ENCODE measurements around the gene RSBN1L. TPM values are rescaled to one million over a fixed set of nuclear protein-coding genes. Genes with fewer than 3 reads are reported as not detected.

Gene RSBN1L
- total RNA-seq, 4 donors from 2014 or later = 30.6 to 43.9 (median 36.9) TPM

- H3K4me3 ChIP-seq (replicated peaks in 1 of 3) = no peak overlapping the region
- TF ChIP-seq CTCF (IDR thresholded peaks at IDR 0.05) (no peak), POLR2A (IDR thresholded peaks at IDR 0.05) (no peak)
- DNase-seq = no peak
- H3K9me3 ChIP-seq = no peaks in the 10 kb centered on the region
- WGBS, 2 donors = 83 to 86% methylated on average over 2 of the region's 2 CpGs
- no peaks in the 10 kb centered on the region for H3K27me3 ChIP-seq
- peaks cover 7 to 10% of the 10 kb centered on the region in 2 donors for H3K4me1 ChIP-seq
- peaks cover 0 to 3% of the 10 kb centered on the region in 2 donors for H3K36me3 ChIP-seq
- intact Hi-C loops (cut with DNase I) = no loop called here
- H3K27ac ChIP-seq = no peak overlapping the region
Observed at GRCh38 chr7:77747178-77747577, 50.9 kb downstream of the RSBN1L start.

GRCh38 chr7:77747718-77748117 is 51.5 kb downstream of the RSBN1L start:
- 77 to 86% methylated on average over 1 of the region's 1 CpG for WGBS, 2 donors
- no peak overlapping the region for H3K4me3 ChIP-seq (replicated peaks in 1 of 3)
- H3K9me3 ChIP-seq = no peaks in the 10 kb centered on the region
- DNase-seq = no peak
- H3K4me1 ChIP-seq = peaks cover 1 to 10% of the 10 kb centered on the region in 2 donors
- TF ChIP-seq CTCF (IDR thresholded peaks at IDR 0.05) (no peak), POLR2A (IDR thresholded peaks at IDR 0.05) (no peak)
- H3K27me3 ChIP-seq = no peaks in the 10 kb centered on the region
- intact Hi-C loops (cut with DNase I) = no loop called here
- no peak overlapping the region for H3K27ac ChIP-seq
- H3K36me3 ChIP-seq = peaks cover 0 to 3% of the 10 kb centered on the region in 2 donors

GRCh38 chr7:77752016-77752415 is 55.8 kb downstream of the RSBN1L start:
- TF ChIP-seq CTCF (IDR thresholded peaks at IDR 0.05) (no peak), POLR2A (IDR thresholded peaks at IDR 0.05) (no peak)
- Histone ChIP-seq H3K4me1 (peaks cover 0 to 10% of the 10 kb centered on the region in 2 donors), H3K27me3 (no peaks in the 10 kb centered on the region), H3K4me3 (replicated peaks in 1 of 3) (no peak overlapping the region), H3K9me3 (no peaks in the 10 kb centered on the region), H3K36me3 (peaks cover 0 to 3% of the 10 kb centered on the region in 2 donors), H3K27ac (no peak overlapping the region)
- 83 to 93% methylated on average over 2 of the region's 2 CpGs for WGBS, 2 donors
- no peak for DNase-seq
- intact Hi-C loops (cut with DNase I) = no loop called here

- 76 to 87% methylated on average over 1 of the region's 1 CpG for WGBS, 2 donors
- intact Hi-C loops (cut with DNase I) = no loop called here
- Histone ChIP-seq H3K4me3 (replicated peaks in 1 of 3) (no peak overlapping the region), H3K9me3 (no peaks in the 10 kb centered on the region), H3K27me3 (no peaks in the 10 kb centered on the region), H3K36me3 (peaks cover 0 to 3% of the 10 kb centered on the region in 2 donors), H3K27ac (no peak overlapping the region), H3K4me1 (peaks cover 0 to under 1% of the 10 kb centered on the region in 2 donors)
- no peak for DNase-seq
- TF ChIP-seq POLR2A (IDR thresholded peaks at IDR 0.05) (no peak), CTCF (IDR thresholded peaks at IDR 0.05) (no peak)
Observed at GRCh38 chr7:77753173-77753572, 56.9 kb downstream of the RSBN1L start.

GRCh38 chr7:77757589-77757988 is 61.3 kb downstream of the RSBN1L start:
- no peak for DNase-seq
- no peak for TF ChIP-seq CTCF (IDR thresholded peaks at IDR 0.05)
- TF ChIP-seq POLR2A (IDR thresholded peaks at IDR 0.05) = no peak
- Histone ChIP-seq H3K36me3 (no peaks in the 10 kb centered on the region), H3K4me3 (replicated peaks in 1 of 3) (no peak overlapping the region), H3K4me1 (peaks cover 4 to 22% of the 10 kb centered on the region in 2 donors), H3K9me3 (no peaks in the 10 kb centered on the region), H3K27me3 (no peaks in the 10 kb centered on the region), H3K27ac (no peak overlapping the region)
- intact Hi-C loops (cut with DNase I) = loop anchor here (5.0 kb wide), 1 partner anchor 105 kb away; no protein-coding TSS in a partner anchor
- 27 to 44% methylated on average over 1 of the region's 1 CpG for WGBS, 2 donors

Measured in thyroid gland (tissue), 4 donors.